ENCODE measurements around the gene TMEM115.
"Not testable (repeated sequence)": the region's sequence is repeated elsewhere in the genome, so short reads cannot be mapped to it uniquely, and the experiment has no call there.

Gene TMEM115

GRCh38 chr3:50314342-50314741 lies 45.0 kb downstream of the TMEM115 start:
- no peak for DNase-seq

GRCh38 chr3:50312041-50312440 lies 47.3 kb downstream of the TMEM115 start:
- not testable (repeated sequence) for DNase-seq

All from NCI-H2171 (cell line).